ENCODE measurements around the gene SLC39A3.

DNA sequence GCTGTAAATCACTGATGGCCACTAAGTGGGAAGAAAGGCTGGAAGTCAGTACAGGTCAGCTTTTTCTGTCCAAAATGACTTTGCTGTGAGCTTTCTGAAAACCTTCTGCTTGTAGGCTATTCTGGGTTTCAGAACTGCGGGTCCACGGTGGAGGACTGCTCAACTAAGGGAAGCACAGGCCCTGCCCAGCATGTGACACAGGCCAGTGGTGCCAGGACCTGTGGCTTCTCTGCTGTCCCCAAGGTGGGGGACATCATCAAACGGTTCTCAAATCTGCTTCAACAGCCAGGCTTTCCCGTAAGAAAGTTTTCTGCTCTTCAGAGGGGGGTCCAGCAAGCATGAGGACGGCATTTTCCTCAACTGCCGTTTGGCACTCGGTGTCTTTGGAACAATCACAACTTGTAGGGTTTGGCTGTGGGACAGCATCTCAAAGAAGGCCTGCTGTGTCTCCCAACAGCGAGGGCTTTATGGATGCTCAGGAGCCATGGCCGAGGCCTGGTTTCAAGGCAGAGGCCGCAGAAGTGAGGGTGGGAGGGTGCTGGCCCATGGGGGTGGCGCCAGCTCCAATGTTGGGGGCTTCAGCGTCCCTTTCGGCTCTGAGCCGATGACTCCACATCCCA, 39.4 kb upstream of the SLC39A3 start:
- TF ChIP-seq MAX (IDR thresholded peaks at IDR 0.05), result no peak
- no peak for TF ChIP-seq CEBPB (IDR thresholded peaks at IDR 0.05)
- TF ChIP-seq TAF1 (IDR thresholded peaks at IDR 0.05; ENCODE audit: low read depth), result no peak
- TF ChIP-seq, protein P1, sequence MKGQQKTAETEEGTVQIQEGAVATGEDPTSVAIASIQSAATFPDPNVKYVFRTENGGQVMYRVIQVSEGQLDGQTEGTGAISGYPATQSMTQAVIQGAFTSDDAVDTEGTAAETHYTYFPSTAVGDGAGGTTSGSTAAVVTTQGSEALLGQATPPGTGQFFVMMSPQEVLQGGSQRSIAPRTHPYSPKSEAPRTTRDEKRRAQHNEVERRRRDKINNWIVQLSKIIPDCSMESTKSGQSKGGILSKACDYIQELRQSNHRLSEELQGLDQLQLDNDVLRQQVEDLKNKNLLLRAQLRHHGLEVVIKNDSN (IDR thresholded peaks at IDR 0.05), result no peak
- TF ChIP-seq, protein P2, sequence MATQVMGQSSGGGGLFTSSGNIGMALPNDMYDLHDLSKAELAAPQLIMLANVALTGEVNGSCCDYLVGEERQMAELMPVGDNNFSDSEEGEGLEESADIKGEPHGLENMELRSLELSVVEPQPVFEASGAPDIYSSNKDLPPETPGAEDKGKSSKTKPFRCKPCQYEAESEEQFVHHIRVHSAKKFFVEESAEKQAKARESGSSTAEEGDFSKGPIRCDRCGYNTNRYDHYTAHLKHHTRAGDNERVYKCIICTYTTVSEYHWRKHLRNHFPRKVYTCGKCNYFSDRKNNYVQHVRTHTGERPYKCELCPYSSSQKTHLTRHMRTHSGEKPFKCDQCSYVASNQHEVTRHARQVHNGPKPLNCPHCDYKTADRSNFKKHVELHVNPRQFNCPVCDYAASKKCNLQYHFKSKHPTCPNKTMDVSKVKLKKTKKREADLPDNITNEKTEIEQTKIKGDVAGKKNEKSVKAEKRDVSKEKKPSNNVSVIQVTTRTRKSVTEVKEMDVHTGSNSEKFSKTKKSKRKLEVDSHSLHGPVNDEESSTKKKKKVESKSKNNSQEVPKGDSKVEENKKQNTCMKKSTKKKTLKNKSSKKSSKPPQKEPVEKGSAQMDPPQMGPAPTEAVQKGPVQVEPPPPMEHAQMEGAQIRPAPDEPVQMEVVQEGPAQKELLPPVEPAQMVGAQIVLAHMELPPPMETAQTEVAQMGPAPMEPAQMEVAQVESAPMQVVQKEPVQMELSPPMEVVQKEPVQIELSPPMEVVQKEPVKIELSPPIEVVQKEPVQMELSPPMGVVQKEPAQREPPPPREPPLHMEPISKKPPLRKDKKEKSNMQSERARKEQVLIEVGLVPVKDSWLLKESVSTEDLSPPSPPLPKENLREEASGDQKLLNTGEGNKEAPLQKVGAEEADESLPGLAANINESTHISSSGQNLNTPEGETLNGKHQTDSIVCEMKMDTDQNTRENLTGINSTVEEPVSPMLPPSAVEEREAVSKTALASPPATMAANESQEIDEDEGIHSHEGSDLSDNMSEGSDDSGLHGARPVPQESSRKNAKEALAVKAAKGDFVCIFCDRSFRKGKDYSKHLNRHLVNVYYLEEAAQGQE (IDR thresholded peaks at IDR 0.05; ENCODE audit: low read depth), result no peak
- TF ChIP-seq EP300 (IDR thresholded peaks at IDR 0.05; ENCODE audit: borderline replicate concordance), result no peak
- no peak for TF ChIP-seq EGR1 (IDR thresholded peaks at IDR 0.05)
- no peak for TF ChIP-seq RAD21 (IDR thresholded peaks at IDR 0.05; ENCODE audit: low read depth)
- no peak for TF ChIP-seq FOXM1 (IDR thresholded peaks at IDR 0.05; ENCODE audit: borderline replicate concordance, low read depth)
- no peak for TF ChIP-seq ZBTB7A (IDR thresholded peaks at IDR 0.05; ENCODE audit: low read depth)
- no peak for TF ChIP-seq YY1 (IDR thresholded peaks at IDR 0.05; ENCODE audit: low read depth)
- TF ChIP-seq TEAD4 (IDR thresholded peaks at IDR 0.05), result no peak

Measured in Ishikawa (cell line).